HepG2 (cell line): ENCODE results near the gene PRPF38A. TPM values are rescaled to one million over a fixed set of nuclear protein-coding genes. Genes with fewer than 3 reads are reported as not detected.

Experiments used
- CEBPG ChIP-seq: IDR thresholded peaks from 2 replicates; pipeline ENCODE4 v1.6.1; 2016
- CEBPZ ChIP-seq: IDR thresholded peaks from 2 replicates; pipeline ENCODE4 v1.6.1; 2012; ENCODE audit warnings: low read length, improper control_type of control experiment
- DMTF1 ChIP-seq: sonication (generic); formaldehyde crosslinking; IDR thresholded peaks from 2 replicates; pipeline ENCODE4 v1.4.0; 2020; ENCODE audit warnings: mild to moderate bottlenecking, missing genetic modification reagents
- ELF1 ChIP-seq: sonication (generic); formaldehyde crosslinking; IDR thresholded peaks from 2 replicates; pipeline ENCODE4 v1.4.0; 2020; ENCODE audit warnings: missing genetic modification reagents
- ETV6 ChIP-seq: sonication (generic); formaldehyde crosslinking; conservative IDR thresholded peaks from 2 replicates; pipeline ENCODE4 v1.4.0; 2020; ENCODE audit warnings: missing genetic modification reagents
- GATAD2A ChIP-seq: IDR thresholded peaks from 2 replicates; pipeline ENCODE4 v1.6.1; 2016
- IKZF1 ChIP-seq: fragments of 450-650 bp; IDR thresholded peaks from 2 replicates; pipeline ENCODE4 v1.7.1; 2016
- POLR2A ChIP-seq, 2 experiments: IDR thresholded peaks; 2 replicates each; pipeline ENCODE4 v1.6.1; 2011; ENCODE audit warnings: low read depth in 2 of 2, low read length in 2 of 2, mild to moderate bottlenecking in 1 of 2, moderate library complexity in 1 of 2; ENCODE audit not compliant: insufficient read depth in 1 of 2
- PRDM15 ChIP-seq: sonication (generic); formaldehyde crosslinking; IDR thresholded peaks from 2 replicates; pipeline ENCODE4 v1.4.0; 2020; ENCODE audit warnings: missing genetic modification reagents
- SMAD9 ChIP-seq: sonication (generic); formaldehyde crosslinking; IDR thresholded peaks from 2 replicates; pipeline ENCODE4 v1.5.1; 2020; ENCODE audit warnings: mild to moderate bottlenecking, missing genetic modification reagents
- TCF7 ChIP-seq: sonication (generic); IDR thresholded peaks from 2 replicates; pipeline ENCODE4 v1.6.1; 2016; ENCODE audit warnings: antibody characterized with exemption, low read depth
- THAP7 ChIP-seq: sonication (generic); formaldehyde crosslinking; IDR thresholded peaks from 2 replicates; pipeline ENCODE4 v1.8.1; 2023; ENCODE audit warnings: mild to moderate bottlenecking, missing genetic modification reagents
- TOE1 ChIP-seq: sonication (generic); formaldehyde crosslinking; IDR thresholded peaks from 2 replicates; pipeline ENCODE4 v1.4.0; 2020; ENCODE audit warnings: mild to moderate bottlenecking, missing genetic modification reagents
- ZNF354B ChIP-seq: sonication (generic); formaldehyde crosslinking; IDR thresholded peaks from 2 replicates; pipeline ENCODE4 v1.8.0; 2022; ENCODE audit warnings: mild to moderate bottlenecking, missing genetic modification reagents
- ZNF460 ChIP-seq: sonication (generic); formaldehyde crosslinking; IDR thresholded peaks from 2 replicates; pipeline ENCODE4 v1.5.1; 2020; ENCODE audit warnings: missing genetic modification reagents, mild to moderate bottlenecking, borderline replicate concordance
- ZNF562 ChIP-seq: sonication (generic); formaldehyde crosslinking; IDR thresholded peaks from 2 replicates; pipeline ENCODE4 v1.8.0; 2022; ENCODE audit warnings: missing genetic modification reagents, borderline replicate concordance
- ZNF563 ChIP-seq: sonication (generic); formaldehyde crosslinking; IDR thresholded peaks from 2 replicates; pipeline ENCODE4 v1.8.0; 2022; ENCODE audit warnings: mild to moderate bottlenecking, moderate library complexity, missing genetic modification reagents
- ZNF720 ChIP-seq: sonication (generic); formaldehyde crosslinking; IDR thresholded peaks from 2 replicates; pipeline ENCODE4 v1.4.0; 2020; ENCODE audit warnings: missing genetic modification reagents
- ZNF740 ChIP-seq: sonication (generic); formaldehyde crosslinking; IDR thresholded peaks from 2 replicates; pipeline ENCODE4 v1.4.0; 2020; ENCODE audit warnings: missing genetic modification reagents
- ZNF766 ChIP-seq: sonication (generic); formaldehyde crosslinking; IDR thresholded peaks from 2 replicates; pipeline ENCODE4 v1.5.0; 2020; ENCODE audit warnings: missing genetic modification reagents, borderline replicate concordance
- ZNF83 ChIP-seq: sonication (generic); formaldehyde crosslinking; IDR thresholded peaks from 2 replicates; pipeline ENCODE4 v1.4.0; 2020; ENCODE audit warnings: missing genetic modification reagents, mild to moderate bottlenecking, borderline replicate concordance
- polyA plus RNA-seq, 8 experiments: library from polyadenylated mRNA; depleted of rRNA in 3 of 8; stranded (reverse) in 7 of 8; unstranded in 1 of 8; fragments of >200 nt; fragmentation: Illumina TruSeq in 4 of 8; extraction: Trizol in 4 of 8; gene quantifications; 2 replicates each; pipeline versions ENCODE4 v1.2.1 to v1.2.3, GENCODE V29; 2011 to 2016; ENCODE audit warnings: low read depth in 4 of 8, missing spikeins in 1 of 8, mixed read lengths in 1 of 8; ENCODE audit not compliant: insufficient read depth in 1 of 8
- total RNA-seq, 5 experiments: library from RNA; depleted of rRNA; stranded (reverse); fragments of >200 nt; fragmentation: Illumina TruSeq; extraction: Trizol; gene quantifications; 2 replicates each; pipeline ENCODE4 v1.2.3, GENCODE V29; 2016; ENCODE audit warnings: low read depth in 1 of 5

PRPF38A gene
- total and polyA plus RNA-seq, 2 of the 13 experiments (the other 11 are each of a cell fraction or from before 2014, with no cell fraction given) = 18.3 to 45.5 TPM

GRCh38 chr1:52365746-52366516 lies 38.5 kb upstream of the PRPF38A start, which contains the start of gene CC2D1B (continued):
- TF ChIP-seq THAP7 (CRISPR knock-in tag) (no peak), POLR2A (IDR thresholded peaks at IDR 0.05; ENCODE audit: insufficient read depth in 1 of 2, low read depth in 2 of 2, low read length in 2 of 2) (peak; percentile 82 to 93), ZNF766 (CRISPR knock-in tag) (peak; percentile 89), DMTF1 (CRISPR knock-in tag) (no peak), ZNF460 (CRISPR knock-in tag) (no peak), SMAD9 (CRISPR knock-in tag) (no peak), GATAD2A (CRISPR knock-in tag) (no peak), ELF1 (CRISPR knock-in tag) (peak; percentile 66), ZNF83 (CRISPR knock-in tag) (no peak; the same call in 1 of the 2 replicates), ZNF562 (CRISPR knock-in tag) (no peak), CEBPZ (no peak), ZNF740 (CRISPR knock-in tag) (peak; percentile 83; the same call in 1 of the 2 replicates), ZNF720 (CRISPR knock-in tag) (no peak), ETV6 (CRISPR knock-in tag) (no peak), PRDM15 (CRISPR knock-in tag) (0 out of 2 replicates have a peak, but pooled peaks have one; percentile 33), TCF7 (no peak), ZNF563 (no peak; the same call in 1 of the 2 replicates), IKZF1 (no peak), CEBPG (CRISPR knock-in tag) (no peak), TOE1 (0 out of 2 replicates have a peak, but pooled peaks have one; percentile 65), ZNF354B (CRISPR knock-in tag) (no peak)
